Measurements from ENCODE around the gene LCMT2.

Gene LCMT2

DNA sequence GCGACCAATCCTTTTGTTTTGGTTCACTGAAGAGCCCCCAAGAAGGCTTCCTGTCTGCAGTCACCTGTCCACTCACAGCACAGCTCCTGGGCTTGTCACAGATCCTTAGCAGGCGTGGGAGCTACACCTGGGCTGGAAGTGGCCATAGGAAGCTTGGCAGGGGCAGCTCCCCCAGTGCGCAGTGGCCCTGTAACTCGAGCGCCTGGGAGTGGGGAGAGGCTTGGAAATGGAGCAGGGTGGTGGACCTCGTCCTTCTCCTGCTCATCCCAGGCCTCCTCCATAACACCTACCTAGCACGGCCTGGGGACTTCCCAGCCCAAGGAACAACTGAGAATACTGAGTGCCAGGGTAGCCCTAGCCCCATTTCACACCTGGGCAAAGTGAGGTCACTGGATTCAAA, 44.3 kb downstream of the LCMT2 start:
- POLR2A ChIA-PET: no interaction called here
- DNase-seq (ENCODE audit: extremely low spot score): no peak
- no peak for TF ChIP-seq FOXA1 (IDR thresholded peaks at IDR 0.05)
- TF ChIP-seq SP1 (IDR thresholded peaks at IDR 0.05): no peak
- no peak for TF ChIP-seq CTBP1 (IDR thresholded peaks at IDR 0.05; ENCODE audit: borderline replicate concordance)
- CTCF ChIA-PET: interaction anchor here (0.7 to 3.3 kb wide), 8 partner anchors 9 to 82 kb away, joined by 3 to 26 read pairs (median 4); no protein-coding TSS in a partner anchor

DNA sequence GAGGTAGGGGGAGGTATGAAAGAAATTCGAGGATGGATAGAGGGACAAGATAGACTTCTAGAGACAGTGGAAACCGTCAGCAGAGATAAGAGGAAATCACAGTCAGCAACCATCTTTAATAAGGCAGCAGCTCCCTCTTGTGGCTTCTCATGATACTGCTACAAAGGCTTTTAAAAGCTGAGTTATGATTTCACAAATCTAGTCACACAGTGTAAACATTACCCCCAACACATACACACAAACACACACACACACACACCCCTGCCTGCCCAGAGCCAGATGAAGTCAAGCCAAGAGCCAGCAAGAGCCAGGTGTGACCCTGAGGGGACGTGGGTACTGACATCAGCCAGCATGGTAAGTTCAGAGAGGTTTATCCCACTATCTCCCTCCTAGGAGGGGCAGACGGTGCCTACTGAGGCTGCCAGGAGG, 44.8 kb downstream of the LCMT2 start:
- peak; percentile 44 for DNase-seq (ENCODE audit: extremely low spot score)
- TF ChIP-seq TARDBP (IDR thresholded peaks at IDR 0.05) (no peak), SP1 (IDR thresholded peaks at IDR 0.05) (no peak), FOXK2 (IDR thresholded peaks at IDR 0.05) (no peak), ELF4 (IDR thresholded peaks at IDR 0.05) (no peak), NFRKB (IDR thresholded peaks at IDR 0.05) (no peak), BHLHE40 (IDR thresholded peaks at IDR 0.05; ENCODE audit: borderline replicate concordance) (no peak), CTBP1 (IDR thresholded peaks at IDR 0.05; ENCODE audit: borderline replicate concordance) (no peak), ARNT (IDR thresholded peaks at IDR 0.05) (no peak), FOXA1 (IDR thresholded peaks at IDR 0.05) (no peak), LEF1 (IDR thresholded peaks at IDR 0.05; ENCODE audit: borderline replicate concordance) (no peak), FOXM1 (IDR thresholded peaks at IDR 0.05; ENCODE audit: borderline replicate concordance) (no peak), L3MBTL2 (conservative IDR thresholded peaks at IDR 0.05) (no peak), HDGF (IDR thresholded peaks at IDR 0.05; ENCODE audit: borderline replicate concordance) (no peak), ZNF384 (IDR thresholded peaks at IDR 0.05) (no peak), SUZ12 (IDR thresholded peaks at IDR 0.05) (no peak)
- TF ChIP-seq, protein P1, sequence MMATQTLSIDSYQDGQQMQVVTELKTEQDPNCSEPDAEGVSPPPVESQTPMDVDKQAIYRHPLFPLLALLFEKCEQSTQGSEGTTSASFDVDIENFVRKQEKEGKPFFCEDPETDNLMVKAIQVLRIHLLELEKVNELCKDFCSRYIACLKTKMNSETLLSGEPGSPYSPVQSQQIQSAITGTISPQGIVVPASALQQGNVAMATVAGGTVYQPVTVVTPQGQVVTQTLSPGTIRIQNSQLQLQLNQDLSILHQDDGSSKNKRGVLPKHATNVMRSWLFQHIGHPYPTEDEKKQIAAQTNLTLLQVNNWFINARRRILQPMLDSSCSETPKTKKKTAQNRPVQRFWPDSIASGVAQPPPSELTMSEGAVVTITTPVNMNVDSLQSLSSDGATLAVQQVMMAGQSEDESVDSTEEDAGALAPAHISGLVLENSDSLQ (IDR thresholded peaks at IDR 0.05): no peak
- CTCF ChIA-PET: interaction anchor here (0.6 to 3.3 kb wide), 10 partner anchors 9 to 449 kb away, joined by 3 to 26 read pairs (median 4); no protein-coding TSS in a partner anchor
- POLR2A ChIA-PET: no interaction called here

DNA sequence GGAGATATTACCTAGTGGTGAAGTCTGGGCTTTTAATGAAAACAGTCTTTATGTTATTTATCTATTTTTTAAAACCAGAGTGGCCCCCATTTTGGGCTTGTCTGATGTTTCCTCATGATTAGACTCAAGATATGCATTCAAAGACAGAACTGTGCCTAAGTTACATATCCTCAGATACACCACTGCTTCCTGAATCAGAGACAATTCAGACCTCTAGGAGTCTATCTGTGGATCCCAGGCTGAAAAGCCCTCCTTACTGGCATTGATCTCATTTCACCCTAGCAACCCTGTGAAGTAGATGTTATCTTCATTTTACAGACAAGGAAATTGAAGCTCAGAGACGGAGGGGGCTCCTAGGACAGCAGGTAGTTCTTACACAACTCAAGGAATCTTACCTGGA, 46.8 kb downstream of the LCMT2 start:
- ChIA-PET POLR2A (no interaction called here), CTCF (no interaction called here)
- TF ChIP-seq SUZ12 (IDR thresholded peaks at IDR 0.05) (no peak), ZNF384 (IDR thresholded peaks at IDR 0.05) (no peak), CTBP1 (IDR thresholded peaks at IDR 0.05; ENCODE audit: borderline replicate concordance) (no peak), NFRKB (IDR thresholded peaks at IDR 0.05) (no peak), FOXK2 (IDR thresholded peaks at IDR 0.05) (no peak), ELF4 (IDR thresholded peaks at IDR 0.05) (no peak), ARNT (IDR thresholded peaks at IDR 0.05) (no peak), TARDBP (IDR thresholded peaks at IDR 0.05) (no peak), HDGF (IDR thresholded peaks at IDR 0.05; ENCODE audit: borderline replicate concordance) (no peak), SP1 (IDR thresholded peaks at IDR 0.05) (no peak), FOXM1 (IDR thresholded peaks at IDR 0.05; ENCODE audit: borderline replicate concordance) (no peak), L3MBTL2 (conservative IDR thresholded peaks at IDR 0.05) (no peak), LEF1 (IDR thresholded peaks at IDR 0.05; ENCODE audit: borderline replicate concordance) (no peak), BHLHE40 (IDR thresholded peaks at IDR 0.05; ENCODE audit: borderline replicate concordance) (no peak), FOXA1 (IDR thresholded peaks at IDR 0.05) (no peak)
- TF ChIP-seq, protein P1 (IDR thresholded peaks at IDR 0.05): no peak
- DNase-seq (ENCODE audit: extremely low spot score): no peak

DNA sequence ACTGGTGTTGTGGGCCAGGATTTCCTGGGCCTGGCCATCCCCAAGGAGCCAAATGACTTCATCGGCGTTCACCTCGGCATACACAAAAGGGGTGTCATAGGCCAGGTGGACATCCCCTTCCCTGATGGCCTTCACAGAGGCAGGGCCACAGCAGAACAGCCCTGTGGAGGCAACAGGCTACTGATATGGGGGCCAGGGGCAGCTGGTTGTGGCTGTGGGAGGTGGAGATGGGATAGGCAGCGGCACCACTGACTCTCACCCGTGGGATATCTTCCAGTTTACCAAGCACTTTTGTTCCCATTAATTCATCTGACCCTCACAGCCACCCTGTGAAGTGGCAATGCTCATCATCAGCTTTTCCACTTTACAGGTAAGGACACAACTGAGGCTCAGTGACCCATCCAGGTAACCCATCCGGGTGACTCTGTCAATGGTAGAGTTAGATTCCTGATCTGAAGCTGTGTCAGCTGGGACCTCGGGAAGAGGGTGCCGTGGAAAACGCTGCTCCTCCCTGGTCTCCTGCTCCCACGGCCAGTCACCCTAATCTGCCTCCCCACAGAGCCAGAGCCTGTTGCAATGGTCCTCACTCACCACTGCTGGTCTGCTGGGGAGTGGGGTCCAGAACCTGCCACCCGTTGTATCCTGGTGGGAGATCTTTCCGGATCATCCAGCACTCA, 48.3 kb downstream of the LCMT2 start:
- POLR2A ChIA-PET: no interaction called here
- CTCF ChIA-PET: interaction anchor here (1.0 kb wide), 1 partner anchor 57 kb away, joined by 3 read pairs; no protein-coding TSS in a partner anchor
- no peak for TF ChIP-seq FOXA1 (IDR thresholded peaks at IDR 0.05)
- no peak for TF ChIP-seq ELF4 (IDR thresholded peaks at IDR 0.05)
- TF ChIP-seq LEF1 (IDR thresholded peaks at IDR 0.05; ENCODE audit: borderline replicate concordance): no peak
- TF ChIP-seq CTBP1 (IDR thresholded peaks at IDR 0.05; ENCODE audit: borderline replicate concordance): no peak
- TF ChIP-seq SUZ12 (IDR thresholded peaks at IDR 0.05): no peak
- no peak for TF ChIP-seq NFRKB (IDR thresholded peaks at IDR 0.05)
- TF ChIP-seq SP1 (IDR thresholded peaks at IDR 0.05): no peak
- no peak for TF ChIP-seq FOXM1 (IDR thresholded peaks at IDR 0.05; ENCODE audit: borderline replicate concordance)
- no peak for TF ChIP-seq ARNT (IDR thresholded peaks at IDR 0.05)
- no peak for TF ChIP-seq FOXK2 (IDR thresholded peaks at IDR 0.05)
- no peak for TF ChIP-seq ZNF384 (IDR thresholded peaks at IDR 0.05)
- no peak for TF ChIP-seq HDGF (IDR thresholded peaks at IDR 0.05; ENCODE audit: borderline replicate concordance)
- TF ChIP-seq BHLHE40 (IDR thresholded peaks at IDR 0.05; ENCODE audit: borderline replicate concordance): no peak
- TF ChIP-seq TARDBP (IDR thresholded peaks at IDR 0.05): no peak
- TF ChIP-seq, protein P1 (IDR thresholded peaks at IDR 0.05): no peak
- no peak for TF ChIP-seq L3MBTL2 (conservative IDR thresholded peaks at IDR 0.05)
- DNase-seq (ENCODE audit: extremely low spot score): no peak

DNA sequence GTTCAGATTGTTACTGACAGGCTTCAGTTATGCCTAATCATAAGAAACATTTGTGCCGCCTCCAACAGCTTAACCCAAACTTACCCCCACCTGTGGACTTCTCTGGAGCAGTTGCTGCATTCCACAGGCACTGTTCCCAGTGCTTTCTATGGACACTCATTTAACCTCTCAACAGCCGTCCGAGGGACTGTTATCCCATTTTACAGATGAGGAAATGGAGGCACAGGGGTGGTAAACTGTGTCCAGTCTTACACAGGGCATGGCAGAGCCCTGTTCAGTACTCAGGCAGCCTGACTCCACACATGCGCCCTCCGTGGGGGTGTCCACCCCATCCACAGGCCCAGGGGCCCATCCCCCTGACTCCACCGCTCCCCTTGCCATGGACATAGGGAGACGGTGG, 49.4 kb downstream of the LCMT2 start:
- no peak for DNase-seq (ENCODE audit: extremely low spot score)
- ChIA-PET CTCF (no interaction called here), POLR2A (no interaction called here)
- TF ChIP-seq ELF4 (IDR thresholded peaks at IDR 0.05) (no peak), FOXA1 (IDR thresholded peaks at IDR 0.05) (no peak), SUZ12 (IDR thresholded peaks at IDR 0.05) (no peak), HDGF (IDR thresholded peaks at IDR 0.05; ENCODE audit: borderline replicate concordance) (no peak), LEF1 (IDR thresholded peaks at IDR 0.05; ENCODE audit: borderline replicate concordance) (no peak), NFRKB (IDR thresholded peaks at IDR 0.05) (no peak), FOXM1 (IDR thresholded peaks at IDR 0.05; ENCODE audit: borderline replicate concordance) (no peak)
- TF ChIP-seq, protein P1 (IDR thresholded peaks at IDR 0.05): no peak

Measured in HEK293T (cell line).